Measurements from ENCODE around the gene AHDC1. TPM values are rescaled to one million over a fixed set of nuclear protein-coding genes. Genes with fewer than 3 reads are reported as not detected.
A peak's percentile ranks its signal among the peaks of the same experiment; 100 is the strongest.

AHDC1 gene
- total RNA-seq, 2 experiments from 2014 or later: 6.5 to 13.8 TPM

DNA sequence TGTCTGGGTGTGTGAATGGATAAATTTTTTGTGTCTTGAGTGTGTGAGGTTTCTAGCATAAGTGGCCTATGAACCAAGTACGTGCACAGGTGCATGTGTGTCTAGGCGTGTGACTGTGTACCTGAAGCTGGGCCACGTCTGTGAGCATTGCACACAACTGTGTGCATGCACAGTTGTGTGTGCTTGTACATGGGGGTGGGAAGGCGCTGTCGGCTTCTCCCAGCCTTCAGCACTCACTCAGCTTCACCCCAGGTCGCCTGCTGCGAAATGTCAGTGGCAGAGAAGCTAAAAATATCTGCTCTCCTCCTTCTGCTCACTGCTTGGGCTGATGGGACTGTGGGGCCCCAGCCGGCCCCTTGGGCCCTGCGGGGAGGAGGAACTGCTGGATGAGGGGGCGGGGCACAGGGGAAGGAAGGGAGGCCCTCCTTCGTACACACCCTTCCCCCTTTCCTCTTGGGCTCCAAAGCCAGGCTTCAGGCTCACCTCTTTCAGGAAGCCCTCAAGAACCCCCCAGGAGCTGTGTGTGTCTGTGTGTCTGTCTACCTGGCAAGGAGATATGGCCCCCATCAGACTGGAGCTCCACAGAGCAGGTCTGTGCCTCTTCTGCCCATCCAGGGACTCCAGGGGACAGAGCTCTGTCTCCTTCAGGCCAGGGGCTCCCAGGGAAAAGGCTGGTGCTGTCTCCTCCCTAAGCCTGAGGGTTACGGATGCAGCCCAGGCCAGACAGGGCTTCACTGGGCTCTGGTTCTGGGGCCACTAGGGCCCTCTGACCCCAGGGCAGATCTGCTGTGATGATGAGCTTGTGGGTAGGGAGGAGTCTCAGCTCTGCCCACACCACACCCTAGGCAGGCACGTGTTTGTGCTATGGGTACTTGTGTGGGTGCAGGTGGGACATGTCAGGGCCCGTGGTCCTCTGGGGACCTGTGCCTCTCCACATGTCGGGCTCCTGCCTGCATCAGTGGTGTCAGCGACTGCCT lies 78.4 kb downstream of the AHDC1 start:
- H3K36me3 ChIP-seq (ENCODE audit: insufficient read depth, low read length): no peaks in the 10 kb centered on the region
- no TSS peak for BruUV-seq (replicated peaks)
- H3K4me2 ChIP-seq (ENCODE audit: low read length): peak overlapping the region; percentile 79
- intact Hi-C loops (cut with micrococcal nuclease; ENCODE audit: unreplicated experiment): loop anchor here (2.0 to 5.0 kb wide), 2 partner anchors 35 to 108 kb away; partner anchors contain the start of gene WASF2
- peaks cover 65% of the 10 kb centered on the region for H3K4me1 ChIP-seq (ENCODE audit: insufficient read depth, low read length, poor library complexity, severe bottlenecking)
- peak overlapping the region; percentile 74 for H3K27ac ChIP-seq (ENCODE audit: low read depth, low read length, poor library complexity, severe bottlenecking)
- ChIA-PET POLR2A (interaction anchor here (0.6 to 1.5 kb wide), 9 partner anchors 8 to 90 kb away, joined by 3 to 5 read pairs (median 4); no protein-coding TSS in a partner anchor), CTCF (ENCODE audit: unreplicated experiment) (interaction anchor here (0.6 to 1.3 kb wide), 4 partner anchors 9 to 144 kb away, joined by 3 to 4 read pairs (median 3); no protein-coding TSS in a partner anchor)
- H3K79me2 ChIP-seq (ENCODE audit: insufficient read depth, low read depth, low read length): no peaks in the 10 kb centered on the region; the same call in 1 of the 2 replicates
- H3K4me3 ChIP-seq (ENCODE audit: low read depth, low read length, poor library complexity, severe bottlenecking): peak overlapping the region; percentile 60
- H3K9me2 ChIP-seq (ENCODE audit: insufficient read depth, low read length): no peaks in the 10 kb centered on the region
- no peaks in the 10 kb centered on the region for H3K9me3 ChIP-seq (ENCODE audit: low read length)
- DNase-seq (ENCODE audit: low spot score): peak; percentile 87
- no peak for TF ChIP-seq EZH2phosphoT487 (IDR thresholded peaks at IDR 0.05; ENCODE audit: borderline replicate concordance, low read depth, low read length)
- TF ChIP-seq, protein P1, sequence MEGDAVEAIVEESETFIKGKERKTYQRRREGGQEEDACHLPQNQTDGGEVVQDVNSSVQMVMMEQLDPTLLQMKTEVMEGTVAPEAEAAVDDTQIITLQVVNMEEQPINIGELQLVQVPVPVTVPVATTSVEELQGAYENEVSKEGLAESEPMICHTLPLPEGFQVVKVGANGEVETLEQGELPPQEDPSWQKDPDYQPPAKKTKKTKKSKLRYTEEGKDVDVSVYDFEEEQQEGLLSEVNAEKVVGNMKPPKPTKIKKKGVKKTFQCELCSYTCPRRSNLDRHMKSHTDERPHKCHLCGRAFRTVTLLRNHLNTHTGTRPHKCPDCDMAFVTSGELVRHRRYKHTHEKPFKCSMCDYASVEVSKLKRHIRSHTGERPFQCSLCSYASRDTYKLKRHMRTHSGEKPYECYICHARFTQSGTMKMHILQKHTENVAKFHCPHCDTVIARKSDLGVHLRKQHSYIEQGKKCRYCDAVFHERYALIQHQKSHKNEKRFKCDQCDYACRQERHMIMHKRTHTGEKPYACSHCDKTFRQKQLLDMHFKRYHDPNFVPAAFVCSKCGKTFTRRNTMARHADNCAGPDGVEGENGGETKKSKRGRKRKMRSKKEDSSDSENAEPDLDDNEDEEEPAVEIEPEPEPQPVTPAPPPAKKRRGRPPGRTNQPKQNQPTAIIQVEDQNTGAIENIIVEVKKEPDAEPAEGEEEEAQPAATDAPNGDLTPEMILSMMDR (conservative IDR thresholded peaks at IDR 0.05; ENCODE audit: low read length): no peak
- no peaks in the 10 kb centered on the region for H4K20me1 ChIP-seq (ENCODE audit: insufficient read depth, low read length)
- H2AFZ ChIP-seq (ENCODE audit: low read length): peak overlapping the region; percentile 65; the same call in 1 of the 2 replicates

DNA sequence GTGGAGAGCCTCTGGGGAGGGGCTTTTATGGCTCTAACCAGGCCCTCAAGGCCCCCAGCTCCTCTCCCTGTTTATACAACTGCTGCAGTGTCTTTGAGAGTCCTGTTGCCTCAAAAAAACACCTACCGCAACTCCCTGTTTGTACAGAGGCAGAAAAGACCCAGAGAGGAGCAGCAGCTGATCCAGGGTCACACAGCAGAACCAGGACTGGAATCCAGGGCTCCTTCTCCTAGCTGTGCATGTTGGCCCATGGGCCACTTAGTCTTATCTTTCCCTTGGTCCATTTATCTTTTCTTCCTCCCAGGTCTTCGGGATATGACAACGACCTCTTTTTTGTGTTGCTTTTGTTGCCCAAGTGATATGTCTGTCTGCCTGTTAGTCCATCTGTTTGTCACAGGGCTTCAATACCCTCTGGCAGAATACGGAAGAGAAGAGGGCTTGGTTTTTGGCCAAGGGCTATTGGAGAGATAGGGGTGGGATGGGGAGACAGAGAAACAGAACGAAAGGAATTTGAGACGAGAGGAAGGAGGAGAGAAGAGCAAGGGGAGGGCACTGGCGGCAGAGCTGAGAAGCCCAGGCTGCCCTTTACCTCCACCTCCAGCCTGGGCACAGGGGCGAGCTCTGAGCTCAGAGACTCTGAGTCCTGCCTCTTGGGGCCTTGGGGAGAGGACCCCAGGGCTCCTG lies 80.5 kb downstream of the AHDC1 start:
- BruUV-seq (replicated peaks): no TSS peak
- DNase-seq (ENCODE audit: low spot score): no peak
- H3K9me3 ChIP-seq (ENCODE audit: low read length): no peaks in the 10 kb centered on the region
- H3K4me3 ChIP-seq (ENCODE audit: low read depth, low read length, poor library complexity, severe bottlenecking): no peak overlapping the region
- ChIA-PET POLR2A (interaction anchor here (0.5 to 0.6 kb wide), 3 partner anchors 28 to 62 kb away, joined by 3 to 8 read pairs (median 3); no protein-coding TSS in a partner anchor), CTCF (ENCODE audit: unreplicated experiment) (no interaction called here)
- H3K9me2 ChIP-seq (ENCODE audit: insufficient read depth, low read length): no peaks in the 10 kb centered on the region
- H3K27ac ChIP-seq (ENCODE audit: low read depth, low read length, poor library complexity, severe bottlenecking): no peak overlapping the region
- no peaks in the 10 kb centered on the region for H4K20me1 ChIP-seq (ENCODE audit: insufficient read depth, low read length)
- peak overlapping the region; percentile 30; the same call in 1 of the 2 replicates for H2AFZ ChIP-seq (ENCODE audit: low read length)
- no peaks in the 10 kb centered on the region for H3K36me3 ChIP-seq (ENCODE audit: insufficient read depth, low read length)
- no peak overlapping the region for H3K4me2 ChIP-seq (ENCODE audit: low read length)
- TF ChIP-seq, protein P1 (conservative IDR thresholded peaks at IDR 0.05; ENCODE audit: low read length): peak; percentile 29; the same call in 1 of the 2 replicates
- TF ChIP-seq EZH2phosphoT487 (IDR thresholded peaks at IDR 0.05; ENCODE audit: borderline replicate concordance, low read depth, low read length): no peak
- H3K4me1 ChIP-seq (ENCODE audit: insufficient read depth, low read length, poor library complexity, severe bottlenecking): peaks cover 60% of the 10 kb centered on the region
- H3K79me2 ChIP-seq (ENCODE audit: insufficient read depth, low read depth, low read length): no peaks in the 10 kb centered on the region; the same call in 1 of the 2 replicates
- intact Hi-C loops (cut with micrococcal nuclease; ENCODE audit: unreplicated experiment): loop anchor here (2.0 kb wide), 1 partner anchor 33 kb away; the partner anchor contains the start of gene WASF2
